SK-N-MC (cell line): ENCODE data around the gene COL6A5.
"Not testable (repeated sequence)": the region's sequence is repeated elsewhere in the genome, so short reads cannot be mapped to it uniquely, and the experiment has no call there.

Experiments used
- DNase-seq: peaks from one replicate; pipeline ENCODE4 v3.0.0-alpha.2; 2011; ENCODE audit warnings: low read depth, low spot score
- H3K27ac ChIP-seq: fragments of 200-600 bp; sonication (generic); 2 replicates; pipeline ENCODE4 v1.5.1; 2016; ENCODE audit warnings: mixed run types
- H3K36me3 ChIP-seq: fragments of 200-600 bp; sonication (generic); 2 replicates; pipeline ENCODE4 v1.6.1; 2017; ENCODE audit warnings: antibody characterized with exemption, low read length, mixed read lengths; ENCODE audit not compliant: insufficient read depth
- H3K4me3 ChIP-seq: fragments of 200-600 bp; sonication (generic); 2 replicates; pipeline ENCODE4 v1.5.1; 2016
- H3K9ac ChIP-seq: fragments of 200-600 bp; sonication (generic); 2 replicates; pipeline ENCODE4 v1.8.0; 2017; ENCODE audit warnings: mixed run types, mixed read lengths; ENCODE audit not compliant: insufficient read length
- H3K9me3 ChIP-seq: fragments of 200-600 bp; sonication (generic); 2 replicates; pipeline ENCODE4 v1.6.1; 2017; ENCODE audit warnings: low read depth, mild to moderate bottlenecking, antibody characterized with exemption, low read length, moderate library complexity, mixed read lengths
- EZH2 ChIP-seq: fragments of 200-600 bp; sonication (generic); IDR thresholded peaks from one replicate; pipeline ENCODE4 v1.6.1; 2017; ENCODE audit warnings: antibody characterized with exemption
- FOXP2 ChIP-seq: optimal IDR thresholded peaks from 2 replicates; pipeline ENCODE3; 2011; ENCODE audit warnings: mild to moderate bottlenecking, moderate library complexity; ENCODE audit not compliant: insufficient read depth; ENCODE audit errors: extremely low read length, control extremely low read depth
- POLR2AphosphoS5 ChIP-seq: IDR thresholded peaks from 2 replicates; pipeline ENCODE4 v1.6.1; 2012; ENCODE audit warnings: mild to moderate bottlenecking, low read depth, low read length, borderline replicate concordance

COL6A5 gene

DNA sequence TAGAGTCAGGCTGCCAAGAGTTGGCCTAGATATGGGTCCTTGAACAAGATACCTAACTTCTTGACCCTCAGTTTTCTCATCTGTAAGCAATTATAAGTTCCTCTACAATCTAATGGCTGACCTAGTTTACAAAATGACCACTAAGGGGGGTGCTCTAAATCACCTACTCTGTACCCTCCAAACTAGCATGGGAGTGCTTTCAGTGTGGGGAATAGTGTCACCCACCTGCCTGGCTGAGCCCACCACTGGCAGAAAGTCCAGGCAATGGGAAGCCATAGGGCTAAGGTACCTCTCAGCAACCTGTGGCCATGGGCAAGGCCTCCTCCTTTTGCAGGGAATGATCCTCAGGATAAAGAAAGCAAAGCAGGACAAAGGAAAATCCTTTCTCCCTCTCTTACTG lies 58.9 kb downstream of the COL6A5 start:
- Histone ChIP-seq H3K9ac (no peak overlapping the region), H3K9me3 (no peaks in the 10 kb centered on the region), H3K27ac (no peak overlapping the region), H3K36me3 (no peaks in the 10 kb centered on the region), H3K4me3 (no peak overlapping the region)
- DNase-seq: no peak
- TF ChIP-seq FOXP2 (no peak), POLR2AphosphoS5 (no peak), EZH2 (no peak)

GRCh38 chr3:130405956-130406355 lies 60.5 kb downstream of the COL6A5 start:
- H3K27ac ChIP-seq: no peak overlapping the region
- no peaks in the 10 kb centered on the region for H3K9me3 ChIP-seq
- no peak for TF ChIP-seq POLR2AphosphoS5
- TF ChIP-seq FOXP2: no peak
- no peak for TF ChIP-seq EZH2
- H3K36me3 ChIP-seq: no peaks in the 10 kb centered on the region
- no peak overlapping the region for H3K4me3 ChIP-seq
- no peak for DNase-seq
- H3K9ac ChIP-seq: no peak overlapping the region

GRCh38 chr3:130408253-130408652 lies 62.8 kb downstream of the COL6A5 start:
- not testable (repeated sequence) for H3K9me3 ChIP-seq, H3K36me3 ChIP-seq, H3K4me3 ChIP-seq, DNase-seq, H3K27ac ChIP-seq, H3K9ac ChIP-seq

DNA sequence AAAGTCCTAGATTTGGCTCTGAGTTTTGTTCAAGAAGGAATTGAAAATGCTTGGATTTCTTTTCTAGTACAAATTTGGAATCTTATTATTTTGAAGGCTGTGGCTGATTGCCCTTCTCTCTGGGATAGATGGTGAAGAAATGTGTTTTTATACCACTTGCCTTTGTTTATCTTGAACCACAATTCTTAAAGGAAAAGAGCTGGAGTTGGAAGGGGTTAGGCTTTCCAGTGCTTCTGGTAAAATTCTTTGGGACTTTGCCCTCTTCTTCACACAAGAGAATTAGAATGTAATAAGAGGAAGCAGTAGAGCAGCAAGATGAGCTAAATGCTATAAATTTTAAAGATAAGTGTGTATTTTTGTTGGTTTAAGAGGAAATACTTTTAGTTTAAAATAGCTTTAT lies 65.8 kb downstream of the COL6A5 start:
- no peaks in the 10 kb centered on the region for H3K9me3 ChIP-seq
- no peak for DNase-seq
- TF ChIP-seq POLR2AphosphoS5 (no peak), EZH2 (no peak), FOXP2 (no peak)
- no peak overlapping the region for H3K4me3 ChIP-seq
- H3K27ac ChIP-seq: no peak overlapping the region
- no peak overlapping the region for H3K9ac ChIP-seq
- H3K36me3 ChIP-seq: no peaks in the 10 kb centered on the region

DNA sequence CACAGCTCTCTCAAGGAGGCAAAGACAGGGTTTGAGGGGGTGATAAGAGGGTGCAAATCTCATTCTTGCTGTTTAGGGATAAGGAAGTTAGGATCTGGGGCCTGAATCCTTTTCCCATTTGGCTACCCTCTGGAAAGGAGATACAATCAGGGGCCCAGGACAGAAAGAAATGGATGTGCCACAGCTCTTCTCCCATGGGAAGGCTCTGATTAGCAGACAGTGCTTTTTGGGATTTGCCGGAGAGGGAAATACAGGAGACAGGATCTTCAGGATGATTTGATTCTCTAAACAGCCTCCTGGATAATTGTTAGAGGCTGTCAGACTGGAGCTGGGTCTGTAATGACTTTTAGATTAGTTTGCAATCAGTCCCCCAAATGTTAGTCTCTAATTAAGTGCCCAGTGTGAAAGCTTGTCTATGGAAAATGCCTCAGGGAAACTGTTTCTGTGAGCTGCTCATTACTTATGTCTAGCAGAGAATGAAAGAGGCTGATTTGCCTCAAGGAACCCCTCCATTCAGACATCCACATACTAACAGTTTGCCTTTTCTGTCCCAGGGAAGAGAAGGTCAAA lies 67.6 kb downstream of the COL6A5 start:
- no peak for DNase-seq
- H3K9me3 ChIP-seq: no peaks in the 10 kb centered on the region
- no peak overlapping the region for H3K4me3 ChIP-seq
- TF ChIP-seq FOXP2: no peak
- no peak for TF ChIP-seq EZH2
- no peak overlapping the region for H3K27ac ChIP-seq
- H3K36me3 ChIP-seq: no peaks in the 10 kb centered on the region
- no peak overlapping the region for H3K9ac ChIP-seq

DNA sequence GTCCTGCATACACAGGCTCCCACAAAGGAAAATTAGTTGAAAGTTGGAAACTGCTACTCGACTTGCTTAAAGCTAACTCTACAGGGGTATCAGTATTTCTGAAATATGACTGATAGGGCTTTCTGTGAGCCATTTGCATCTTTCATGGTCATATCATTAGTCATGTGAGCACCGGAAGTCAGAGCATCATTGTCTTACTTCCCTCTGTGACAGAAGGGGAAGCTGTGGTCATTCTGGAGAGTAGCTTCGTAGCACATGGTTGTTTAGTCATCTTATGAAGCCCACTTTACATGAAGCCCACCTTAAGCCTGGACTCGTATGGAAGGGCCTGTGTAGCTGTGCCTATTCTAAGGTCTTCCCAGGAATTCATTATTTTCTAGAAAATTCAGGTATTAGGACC lies 69.0 kb downstream of the COL6A5 start:
- DNase-seq: no peak
- Histone ChIP-seq H3K9me3 (no peaks in the 10 kb centered on the region), H3K4me3 (no peak overlapping the region), H3K36me3 (no peaks in the 10 kb centered on the region), H3K9ac (no peak overlapping the region), H3K27ac (no peak overlapping the region)
- no peak for TF ChIP-seq EZH2
- TF ChIP-seq POLR2AphosphoS5: no peak
- no peak for TF ChIP-seq FOXP2

GRCh38 chr3:130420466-130420865 lies 75.0 kb downstream of the COL6A5 start:
- no peak for TF ChIP-seq EZH2
- no peak for TF ChIP-seq FOXP2
- no peak for TF ChIP-seq POLR2AphosphoS5
- no peaks in the 10 kb centered on the region for H3K36me3 ChIP-seq
- no peak for DNase-seq
- H3K9ac ChIP-seq: no peak overlapping the region
- no peak overlapping the region for H3K4me3 ChIP-seq
- H3K9me3 ChIP-seq: no peaks in the 10 kb centered on the region
- H3K27ac ChIP-seq: no peak overlapping the region

GRCh38 chr3:130423064-130423463 lies 77.6 kb downstream of the COL6A5 start:
- no peak for TF ChIP-seq EZH2
- TF ChIP-seq FOXP2: no peak
- no peak for TF ChIP-seq POLR2AphosphoS5
- H3K27ac ChIP-seq: no peak overlapping the region
- no peak for DNase-seq
- no peak overlapping the region for H3K4me3 ChIP-seq
- no peak overlapping the region for H3K9ac ChIP-seq
- no peaks in the 10 kb centered on the region for H3K9me3 ChIP-seq
- no peaks in the 10 kb centered on the region for H3K36me3 ChIP-seq

DNA sequence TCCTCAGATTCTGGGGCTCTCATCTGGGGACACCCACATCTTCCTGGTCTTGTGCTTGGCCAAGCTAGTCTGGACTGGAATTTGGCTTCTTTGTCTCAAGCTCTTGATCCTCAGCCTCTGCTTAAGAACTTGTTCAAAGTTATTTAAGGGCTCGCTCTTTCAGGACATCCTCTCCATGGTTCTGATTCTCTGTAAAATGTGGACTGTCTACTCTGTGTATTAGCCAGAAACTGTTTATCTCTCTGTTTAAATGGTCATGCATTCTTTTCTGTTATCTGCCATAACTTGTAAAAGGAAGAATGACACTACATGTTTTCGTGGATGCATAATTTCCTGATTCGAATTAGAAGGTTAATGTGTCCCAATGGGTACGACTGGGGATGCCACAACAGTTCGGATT lies 79.4 kb downstream of the COL6A5 start:
- no peak overlapping the region for H3K9ac ChIP-seq
- TF ChIP-seq POLR2AphosphoS5: no peak
- TF ChIP-seq FOXP2: no peak
- TF ChIP-seq EZH2: no peak
- no peak for DNase-seq
- no peak overlapping the region for H3K4me3 ChIP-seq
- no peaks in the 10 kb centered on the region for H3K36me3 ChIP-seq
- no peaks in the 10 kb centered on the region for H3K9me3 ChIP-seq
- no peak overlapping the region for H3K27ac ChIP-seq

DNA sequence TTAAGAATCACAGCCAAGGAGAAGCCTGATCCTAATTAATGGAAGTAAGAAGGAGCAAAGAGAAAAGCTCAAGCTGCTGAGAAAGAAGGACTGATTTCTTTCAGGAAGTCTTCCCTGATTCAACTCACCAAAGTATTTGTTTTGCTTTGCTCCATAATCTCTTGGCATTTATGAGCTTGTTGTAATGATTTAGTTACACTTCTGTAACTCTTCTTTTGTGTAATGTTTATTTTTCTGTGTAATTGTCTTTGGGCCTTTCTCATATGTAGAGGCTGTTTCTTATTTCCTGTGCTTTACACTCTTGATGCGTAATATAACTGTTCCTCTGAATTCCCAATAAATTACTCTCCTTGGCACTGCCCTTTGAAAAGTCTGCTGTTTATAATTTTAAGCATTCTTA lies 80.0 kb downstream of the COL6A5 start:
- peak; percentile 24 for DNase-seq
- no peaks in the 10 kb centered on the region for H3K36me3 ChIP-seq
- H3K27ac ChIP-seq: no peak overlapping the region
- no peak overlapping the region for H3K9ac ChIP-seq
- TF ChIP-seq EZH2 (no peak), FOXP2 (no peak), POLR2AphosphoS5 (no peak)
- H3K9me3 ChIP-seq: no peaks in the 10 kb centered on the region
- H3K4me3 ChIP-seq: no peak overlapping the region
